Lower leg skin (tissue), 4 donors: ENCODE results near the gene MAJIN. TPM values are rescaled to one million over a fixed set of nuclear protein-coding genes. Genes with fewer than 3 reads are reported as not detected.

Experiments
- DNase-seq, 2 donors: peaks; one replicate each; pipeline ENCODE4 v3.0.0-alpha.2; 2019; ENCODE audit warnings: low spot score in 2 of 2
- H3K4me3 ChIP-seq: fragments of 200-600 bp; sonication (generic); 2 replicates; pipeline ENCODE4 v1.5.1; 2017; ENCODE audit warnings: mild to moderate bottlenecking, low read depth; ENCODE audit not compliant: poor library complexity, severe bottlenecking
- CTCF ChIP-seq, 3 donors: fragments of 450-650 bp; IDR thresholded peaks; one replicate each; pipeline ENCODE4 v1.5.1; 2016; ENCODE audit warnings: antibody characterized with exemption in 3 of 3, mild to moderate bottlenecking in 3 of 3, moderate library complexity in 2 of 3
- POLR2A ChIP-seq, 2 donors: fragments of 450-650 bp; IDR thresholded peaks; one replicate each; pipeline ENCODE4 v1.6.1; 2016 to 2017; ENCODE audit warnings: antibody characterized with exemption in 2 of 2, mild to moderate bottlenecking in 1 of 2, moderate library complexity in 1 of 2
- WGBS, 2 donors: methylation state at CpG; one replicate each; pipeline ENCODE4 v1.1.5; 2018; 5-methylcytosine and 5-hydroxymethylcytosine counted together
- intact Hi-C: fragments of 100-400 bp; cut with DNase I; formaldehyde crosslinking; loops from one replicate; pipeline ENCODE4 v1.15.0; 2023; ENCODE audit warnings: low total_unique reads
- total RNA-seq, 4 donors: library from RNA; depleted of rRNA; stranded (reverse); fragments of >200 nt; gene quantifications; one replicate each; pipeline ENCODE4 v1.1.0, GENCODE V29; 2016

The MAJIN gene
- total RNA-seq, 4 donors from 2014 or later, result not detected

- TF ChIP-seq CTCF (IDR thresholded peaks at IDR 0.05) (no peak), POLR2A (IDR thresholded peaks at IDR 0.05) (no peak)
- intact Hi-C loops, result no loop called here
- DNase-seq, result no peak
- no peak overlapping the region for H3K4me3 ChIP-seq
- 66 to 76% methylated on average over 20 to 21 of the region's 24 CpGs for WGBS, 2 donors
Observed at GRCh38 chr11:64925536-64926436, 46.1 kb downstream of the MAJIN start.

- intact Hi-C loops, result no loop called here
- peak overlapping the region; percentile 82 for H3K4me3 ChIP-seq
- no peak for DNase-seq
- 0 to 8% methylated on average over 8 to 17 of the region's 24 CpGs for WGBS, 2 donors
- no peak for TF ChIP-seq POLR2A (IDR thresholded peaks at IDR 0.05)
- TF ChIP-seq CTCF (IDR thresholded peaks at IDR 0.05), result no peak
Observed at GRCh38 chr11:64924910-64925284, 47.0 kb downstream of the MAJIN start.

GRCh38 chr11:64923944-64924909 is 47.7 kb downstream of the MAJIN start, which contains the start of gene PPP2R5B:
PPP2R5B (plus strand) TSS chr11:64924689; CDS start chr11:64925735, 1,046 bp downstream.
- intact Hi-C loops, result no loop called here

GRCh38 chr11:64923151-64923661 is 48.7 kb downstream of the MAJIN start:
- 87 to 89% methylated on average over 11 of the region's 11 CpGs for WGBS, 2 donors
- no peak for TF ChIP-seq POLR2A (IDR thresholded peaks at IDR 0.05)
- TF ChIP-seq CTCF (IDR thresholded peaks at IDR 0.05), result no peak
- intact Hi-C loops, result no loop called here
- no peak overlapping the region for H3K4me3 ChIP-seq
- DNase-seq, result no peak

More at GRCh38 chr11:64923944-64924909, 47.7 kb downstream of the MAJIN start, which contains the start of gene PPP2R5B:
- 1% methylated on average over 31 to 35 of the region's 47 CpGs for WGBS, 2 donors
- TF ChIP-seq POLR2A (IDR thresholded peaks at IDR 0.05) (no peak), CTCF (IDR thresholded peaks at IDR 0.05) (no peak)
- peak; percentile 92 to 99 for DNase-seq
- peak within 1 kb of the TSS; percentile 82 for H3K4me3 ChIP-seq

- no peak for DNase-seq
- no peak for TF ChIP-seq CTCF (IDR thresholded peaks at IDR 0.05)
- TF ChIP-seq POLR2A (IDR thresholded peaks at IDR 0.05), result no peak
- intact Hi-C loops, result no loop called here
- 84 to 87% methylated on average over 2 of the region's 3 CpGs for WGBS, 2 donors
- H3K4me3 ChIP-seq, result no peak overlapping the region
Observed at GRCh38 chr11:64921384-64921783, 50.5 kb downstream of the MAJIN start.
